DND-41 (cell line): ENCODE results near the gene ADI1.

Experiments
- EZH2 ChIP-seq: IDR thresholded peaks from 3 replicates; pipeline ENCODE4 v1.6.1; 2012; ENCODE audit warnings: borderline replicate concordance, low read depth, mild to moderate bottlenecking, moderate library complexity, low read length, inconsistent platforms; ENCODE audit not compliant: severe bottlenecking
- TF ChIP-seq, protein P1 (sequence below): IDR thresholded peaks from 2 replicates; pipeline ENCODE4 v1.5.1; 2012; ENCODE audit warnings: borderline replicate concordance, low read length, moderate library complexity, mild to moderate bottlenecking; ENCODE audit not compliant: poor library complexity, severe bottlenecking; ENCODE audit errors: extremely low read depth

- TF ChIP-seq, protein P1, sequence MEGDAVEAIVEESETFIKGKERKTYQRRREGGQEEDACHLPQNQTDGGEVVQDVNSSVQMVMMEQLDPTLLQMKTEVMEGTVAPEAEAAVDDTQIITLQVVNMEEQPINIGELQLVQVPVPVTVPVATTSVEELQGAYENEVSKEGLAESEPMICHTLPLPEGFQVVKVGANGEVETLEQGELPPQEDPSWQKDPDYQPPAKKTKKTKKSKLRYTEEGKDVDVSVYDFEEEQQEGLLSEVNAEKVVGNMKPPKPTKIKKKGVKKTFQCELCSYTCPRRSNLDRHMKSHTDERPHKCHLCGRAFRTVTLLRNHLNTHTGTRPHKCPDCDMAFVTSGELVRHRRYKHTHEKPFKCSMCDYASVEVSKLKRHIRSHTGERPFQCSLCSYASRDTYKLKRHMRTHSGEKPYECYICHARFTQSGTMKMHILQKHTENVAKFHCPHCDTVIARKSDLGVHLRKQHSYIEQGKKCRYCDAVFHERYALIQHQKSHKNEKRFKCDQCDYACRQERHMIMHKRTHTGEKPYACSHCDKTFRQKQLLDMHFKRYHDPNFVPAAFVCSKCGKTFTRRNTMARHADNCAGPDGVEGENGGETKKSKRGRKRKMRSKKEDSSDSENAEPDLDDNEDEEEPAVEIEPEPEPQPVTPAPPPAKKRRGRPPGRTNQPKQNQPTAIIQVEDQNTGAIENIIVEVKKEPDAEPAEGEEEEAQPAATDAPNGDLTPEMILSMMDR, result no peak
- no peak for TF ChIP-seq EZH2
These were observed 50.9 kb downstream of the ADI1 start for GRCh38 chr2:3468296-3468988.
